DOHH2 (cell line): Measurements from ENCODE around the gene CCDC6.

Source experiments
- H3F3A ChIP-seq: fragments of 200-600 bp; sonication (generic), shearing (Covaris generic); 2 replicates; pipeline ENCODE4 v1.6.0; 2016; ENCODE audit warnings: antibody characterized with exemption, mild to moderate bottlenecking; ENCODE audit not compliant: control insufficient read depth, insufficient read depth
- H3K27ac ChIP-seq: fragments of 200-600 bp; sonication (generic); 2 replicates; pipeline ENCODE4 v1.5.1; 2014; ENCODE audit warnings: low read depth, mild to moderate bottlenecking, low read length, moderate library complexity
- H3K27me3 ChIP-seq: fragments of 200-600 bp; sonication (generic); 2 replicates; pipeline ENCODE4 v1.6.1; 2014; ENCODE audit warnings: mild to moderate bottlenecking, low read length, mixed read lengths; ENCODE audit not compliant: control insufficient read depth
- H3K36me3 ChIP-seq: fragments of 200-600 bp; sonication (generic); 2 replicates; pipeline ENCODE4 v1.6.1; 2014; ENCODE audit warnings: mild to moderate bottlenecking, low read length, moderate library complexity, mixed read lengths; ENCODE audit not compliant: control insufficient read depth
- H3K4me1 ChIP-seq: fragments of 200-600 bp; sonication (generic); 2 replicates; pipeline ENCODE4 v1.6.1; 2014; ENCODE audit warnings: mild to moderate bottlenecking, low read length, mixed read lengths; ENCODE audit not compliant: control insufficient read depth
- H3K4me2 ChIP-seq: fragments of 200-600 bp; sonication (generic); 2 replicates; pipeline ENCODE4 v1.6.0; 2014; ENCODE audit warnings: mild to moderate bottlenecking, low read length, moderate library complexity
- H3K4me3 ChIP-seq: fragments of 200-600 bp; sonication (generic); 2 replicates; pipeline ENCODE4 v1.5.1; 2014; ENCODE audit warnings: mild to moderate bottlenecking, low read length, mixed read lengths
- H3K79me2 ChIP-seq: fragments of 200-600 bp; sonication (generic); 2 replicates; pipeline ENCODE4 v1.6.1; 2014; ENCODE audit warnings: mild to moderate bottlenecking, low read length, mixed read lengths; ENCODE audit not compliant: control insufficient read depth
- H3K9me2 ChIP-seq: fragments of 200-600 bp; sonication (generic); replicated peaks from 2 replicates; pipeline ENCODE4 v1.6.1; 2014; ENCODE audit warnings: mild to moderate bottlenecking, low read length, mixed read lengths; ENCODE audit not compliant: control insufficient read depth
- H3K9me3 ChIP-seq: fragments of 200-600 bp; sonication (generic); 2 replicates; pipeline ENCODE4 v1.6.1; 2014; ENCODE audit warnings: antibody characterized with exemption, low read length, mixed read lengths; ENCODE audit not compliant: control insufficient read depth, insufficient read depth
- H4K20me1 ChIP-seq: fragments of 200-600 bp; sonication (generic); 2 replicates; pipeline ENCODE4 v1.6.0; 2014; ENCODE audit warnings: low read depth, mild to moderate bottlenecking, antibody characterized with exemption, low read length, moderate library complexity; ENCODE audit not compliant: control insufficient read depth, insufficient read depth
- EZH2phosphoT487 ChIP-seq: fragments of 200-600 bp; sonication (generic); IDR thresholded peaks from 2 replicates; pipeline ENCODE4 v1.6.1; 2017; ENCODE audit warnings: borderline replicate concordance, mild to moderate bottlenecking, antibody characterized with exemption, low read length, moderate library complexity, mixed read lengths
- TF ChIP-seq, protein P1 (sequence below): fragments of 200-600 bp; sonication (generic); IDR thresholded peaks from one replicate; pipeline ENCODE4 v1.5.1; 2014; ENCODE audit warnings: antibody characterized with exemption, mild to moderate bottlenecking, low read depth, low read length; ENCODE audit not compliant: poor library complexity, severe bottlenecking

The CCDC6 gene

DNA sequence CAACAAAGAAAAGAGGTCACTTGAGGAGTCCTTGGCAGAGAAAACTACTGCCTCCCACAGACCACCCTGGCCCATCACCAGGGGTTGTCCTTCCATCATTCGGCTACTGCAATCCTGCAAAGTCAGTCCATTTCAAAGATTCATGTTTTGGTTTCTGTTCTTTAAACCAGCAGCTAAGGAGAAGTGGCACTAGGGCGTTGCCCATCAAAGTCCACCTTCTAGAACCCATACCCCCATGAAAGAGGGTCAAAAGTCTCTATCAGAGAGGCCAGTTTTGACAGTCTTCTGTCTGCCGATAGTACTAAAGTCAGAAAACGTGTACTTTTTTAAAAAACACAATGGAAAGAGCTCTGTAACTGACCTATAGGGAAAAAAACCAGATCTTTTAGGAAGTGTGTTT is 14.4 kb downstream of the CCDC6 start:
- H3K4me1 ChIP-seq = peaks cover 25% of the 10 kb centered on the region
- H3K79me2 ChIP-seq = peaks cover 97% of the 10 kb centered on the region

DNA sequence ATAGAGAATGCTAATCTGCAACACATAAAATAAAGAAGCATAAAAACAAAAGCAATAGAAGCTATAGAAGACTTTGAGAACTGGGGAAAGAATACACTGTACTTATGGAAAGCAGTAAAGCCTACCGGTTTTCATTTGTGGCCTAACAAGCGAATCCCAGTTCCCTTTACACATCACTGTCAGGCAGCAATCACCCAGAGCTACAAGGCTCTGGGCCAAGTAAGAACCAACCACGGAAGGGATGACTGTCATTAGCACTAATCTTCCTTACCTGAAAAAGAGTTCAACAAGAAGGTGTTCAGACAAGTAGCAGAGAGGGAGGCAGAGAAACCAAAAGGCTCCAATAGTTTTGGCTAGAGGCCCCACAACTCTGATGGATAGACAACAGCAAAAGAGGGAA is 15.0 kb downstream of the CCDC6 start:
- peaks cover 2% of the 10 kb centered on the region for H3F3A ChIP-seq
- no peak overlapping the region for H3K27ac ChIP-seq
- peaks cover 18% of the 10 kb centered on the region for H4K20me1 ChIP-seq
- no peaks in the 10 kb centered on the region for H3K9me2 ChIP-seq
- H3K27me3 ChIP-seq = no peaks in the 10 kb centered on the region
- H3K4me2 ChIP-seq = no peak overlapping the region
- peaks cover 35% of the 10 kb centered on the region for H3K36me3 ChIP-seq
- no peak overlapping the region for H3K4me3 ChIP-seq
- no peaks in the 10 kb centered on the region for H3K9me3 ChIP-seq
- TF ChIP-seq, protein P1, sequence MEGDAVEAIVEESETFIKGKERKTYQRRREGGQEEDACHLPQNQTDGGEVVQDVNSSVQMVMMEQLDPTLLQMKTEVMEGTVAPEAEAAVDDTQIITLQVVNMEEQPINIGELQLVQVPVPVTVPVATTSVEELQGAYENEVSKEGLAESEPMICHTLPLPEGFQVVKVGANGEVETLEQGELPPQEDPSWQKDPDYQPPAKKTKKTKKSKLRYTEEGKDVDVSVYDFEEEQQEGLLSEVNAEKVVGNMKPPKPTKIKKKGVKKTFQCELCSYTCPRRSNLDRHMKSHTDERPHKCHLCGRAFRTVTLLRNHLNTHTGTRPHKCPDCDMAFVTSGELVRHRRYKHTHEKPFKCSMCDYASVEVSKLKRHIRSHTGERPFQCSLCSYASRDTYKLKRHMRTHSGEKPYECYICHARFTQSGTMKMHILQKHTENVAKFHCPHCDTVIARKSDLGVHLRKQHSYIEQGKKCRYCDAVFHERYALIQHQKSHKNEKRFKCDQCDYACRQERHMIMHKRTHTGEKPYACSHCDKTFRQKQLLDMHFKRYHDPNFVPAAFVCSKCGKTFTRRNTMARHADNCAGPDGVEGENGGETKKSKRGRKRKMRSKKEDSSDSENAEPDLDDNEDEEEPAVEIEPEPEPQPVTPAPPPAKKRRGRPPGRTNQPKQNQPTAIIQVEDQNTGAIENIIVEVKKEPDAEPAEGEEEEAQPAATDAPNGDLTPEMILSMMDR = no peak
- TF ChIP-seq EZH2phosphoT487 = no peak
- H3K79me2 ChIP-seq = peaks cover 97% of the 10 kb centered on the region
- peaks cover 31% of the 10 kb centered on the region for H3K4me1 ChIP-seq

More for the DNA sequence above, 14.4 kb downstream of the CCDC6 start:
- H3K27me3 ChIP-seq = no peaks in the 10 kb centered on the region
- H3K27ac ChIP-seq = no peak overlapping the region
- no peak overlapping the region for H3K4me3 ChIP-seq
- H3F3A ChIP-seq = no peaks in the 10 kb centered on the region; the same call in 1 of the 2 replicates
- no peaks in the 10 kb centered on the region for H3K9me2 ChIP-seq
- TF ChIP-seq, protein P1 = no peak
- TF ChIP-seq EZH2phosphoT487 = no peak
- peaks cover 32% of the 10 kb centered on the region for H3K36me3 ChIP-seq
- no peak overlapping the region for H3K4me2 ChIP-seq
- H3K9me3 ChIP-seq = no peaks in the 10 kb centered on the region
- H4K20me1 ChIP-seq = peaks cover 15% of the 10 kb centered on the region

DNA sequence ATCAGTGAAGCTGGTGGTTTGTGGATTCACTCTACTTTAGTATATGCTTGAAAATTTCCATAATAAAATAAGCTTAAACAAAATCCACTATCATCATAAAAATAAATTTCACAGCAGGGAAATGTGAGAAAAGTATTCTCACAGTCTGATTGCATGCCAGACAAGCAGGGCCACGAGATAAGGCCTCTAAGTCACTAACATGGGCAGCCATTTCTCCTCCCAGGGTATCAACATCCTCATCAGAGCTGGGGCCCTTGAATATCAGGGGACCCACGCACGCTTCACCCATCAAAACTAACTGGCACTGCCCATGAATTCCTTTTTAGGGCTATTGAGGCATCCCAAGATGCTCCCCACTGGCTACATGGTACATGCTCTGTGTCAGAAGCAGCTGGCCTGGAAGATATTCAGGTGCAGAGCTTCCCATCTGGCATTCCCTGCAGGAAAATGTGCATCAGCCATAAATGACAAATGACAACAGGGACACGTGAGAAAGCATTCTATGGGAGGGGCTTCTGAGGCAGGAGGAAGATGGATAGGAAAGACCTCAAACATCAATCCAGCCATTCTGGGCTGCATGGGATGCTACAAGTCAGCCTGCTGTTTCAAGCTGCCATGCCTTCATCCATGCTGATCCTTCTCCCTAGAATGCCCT is 17.4 kb downstream of the CCDC6 start:
- Histone ChIP-seq H3K4me1 (peaks cover 55% of the 10 kb centered on the region), H3K36me3 (peaks cover 35% of the 10 kb centered on the region), H3K27me3 (no peaks in the 10 kb centered on the region), H3K27ac (no peak overlapping the region), H3K79me2 (peaks cover 92% of the 10 kb centered on the region), H3K9me3 (no peaks in the 10 kb centered on the region), H3F3A (peaks cover 11% of the 10 kb centered on the region), H4K20me1 (peaks cover 26% of the 10 kb centered on the region), H3K9me2 (no peaks in the 10 kb centered on the region), H3K4me2 (no peak overlapping the region), H3K4me3 (no peak overlapping the region)
- TF ChIP-seq, protein P1 = no peak
- no peak for TF ChIP-seq EZH2phosphoT487
